ENCODE data around the gene SAMD9. TPM values are rescaled to one million over a fixed set of nuclear protein-coding genes. Genes with fewer than 3 reads are reported as not detected.

Gene SAMD9
- 10 to 100 TPM; 16.8 to 17.1 TPM for total RNA-seq

DNA sequence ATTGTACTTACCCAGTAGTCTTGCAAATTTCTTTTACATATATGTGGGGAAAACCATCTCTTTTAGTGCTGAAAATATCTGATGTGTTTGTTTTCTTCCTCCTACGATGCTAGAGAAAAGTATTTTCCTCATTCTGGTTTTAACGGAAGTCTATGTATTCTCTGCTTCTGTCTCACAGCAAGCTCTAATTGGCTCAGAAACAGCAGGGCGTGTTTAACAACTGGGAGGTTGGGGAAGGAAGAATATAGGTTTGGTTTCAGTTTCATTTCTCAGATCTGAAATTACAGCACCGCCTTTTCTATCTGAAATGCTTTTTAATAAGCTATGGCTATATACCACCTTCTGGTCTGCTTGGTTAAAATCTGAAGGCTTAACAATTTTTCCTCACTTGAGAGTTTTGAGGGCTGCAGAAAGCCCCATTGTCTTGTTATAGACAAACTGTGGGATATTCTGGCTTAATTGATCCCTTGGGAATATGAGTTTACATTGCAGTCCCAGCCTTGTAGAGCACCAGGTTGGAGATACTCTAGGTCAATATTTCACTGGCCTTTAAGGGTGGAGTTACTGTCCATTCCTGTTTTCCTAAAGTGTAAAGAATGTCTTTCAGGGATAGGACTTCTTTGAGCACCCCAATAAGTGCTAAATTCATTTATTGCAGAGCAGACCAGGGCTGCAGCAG is at the start of gene SAMD9:
SAMD9 (minus strand) TSS at position 128 of the 679 bp plus-strand sequence. CDS start 11,882 bp downstream, outside the sequence.
- DNase-seq = peak; percentile 41
- H3K36me3 Mint-ChIP-seq = peaks cover 35% of the 10 kb centered on the region
- peaks cover 12% of the 10 kb centered on the region for H3K9me3 Mint-ChIP-seq
- H3K4me3 Mint-ChIP-seq = peak within 1 kb of the TSS; percentile 76
- peak within 1 kb of the TSS; percentile 80 for H3K27ac Mint-ChIP-seq
- H3K27me3 Mint-ChIP-seq = no peaks in the 10 kb centered on the region
- peaks cover 43% of the 10 kb centered on the region for H3K4me1 Mint-ChIP-seq

DNA sequence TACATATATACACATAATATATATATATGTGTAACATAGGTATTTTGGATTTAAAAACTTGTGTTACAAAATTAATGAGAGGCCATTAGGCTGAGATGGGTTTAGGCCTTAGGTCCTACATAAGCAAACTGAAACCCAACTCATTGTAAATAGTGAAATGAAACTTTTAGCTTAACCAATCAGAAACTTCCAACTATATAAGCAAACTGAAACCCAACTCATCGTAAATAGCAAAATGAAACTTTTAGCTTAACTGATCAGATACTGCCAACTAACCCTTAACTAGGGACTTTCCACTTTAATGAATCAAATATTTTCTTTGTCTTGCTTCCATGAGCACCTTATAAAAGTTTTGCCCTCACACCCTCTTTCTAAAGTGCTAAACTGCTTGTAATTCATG is 47.7 kb upstream of the SAMD9 start:
- Mint-ChIP-seq H3K27me3 (no peaks in the 10 kb centered on the region), H3K4me1 (peaks cover 4% of the 10 kb centered on the region), H3K9me3 (peaks cover 31% of the 10 kb centered on the region), H3K36me3 (no peaks in the 10 kb centered on the region), H3K4me3 (no peak overlapping the region), H3K27ac (no peak overlapping the region)
- DNase-seq = no peak

DNA sequence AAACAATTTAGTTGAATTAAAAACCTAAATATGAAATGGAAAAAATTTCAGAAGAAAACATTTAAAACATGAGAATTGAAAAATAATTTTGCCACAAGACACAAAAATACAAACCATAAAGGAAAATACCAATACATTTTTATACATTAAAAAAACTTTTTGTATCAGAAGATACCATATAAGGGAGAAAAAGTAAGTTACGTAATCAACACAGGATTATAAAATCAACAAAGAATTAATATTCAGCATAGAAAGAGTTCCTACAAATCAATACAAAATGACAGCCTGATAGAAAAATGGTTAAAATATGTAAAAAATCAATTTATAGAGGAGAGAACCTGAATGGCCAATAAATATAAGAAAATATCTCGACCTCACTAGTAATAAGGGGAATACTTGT is 47.0 kb upstream of the SAMD9 start:
- Mint-ChIP-seq H3K9me3 (peaks cover 31% of the 10 kb centered on the region), H3K27me3 (no peaks in the 10 kb centered on the region), H3K27ac (no peak overlapping the region), H3K36me3 (no peaks in the 10 kb centered on the region), H3K4me1 (peaks cover 4% of the 10 kb centered on the region), H3K4me3 (no peak overlapping the region)
- no peak for DNase-seq

DNA sequence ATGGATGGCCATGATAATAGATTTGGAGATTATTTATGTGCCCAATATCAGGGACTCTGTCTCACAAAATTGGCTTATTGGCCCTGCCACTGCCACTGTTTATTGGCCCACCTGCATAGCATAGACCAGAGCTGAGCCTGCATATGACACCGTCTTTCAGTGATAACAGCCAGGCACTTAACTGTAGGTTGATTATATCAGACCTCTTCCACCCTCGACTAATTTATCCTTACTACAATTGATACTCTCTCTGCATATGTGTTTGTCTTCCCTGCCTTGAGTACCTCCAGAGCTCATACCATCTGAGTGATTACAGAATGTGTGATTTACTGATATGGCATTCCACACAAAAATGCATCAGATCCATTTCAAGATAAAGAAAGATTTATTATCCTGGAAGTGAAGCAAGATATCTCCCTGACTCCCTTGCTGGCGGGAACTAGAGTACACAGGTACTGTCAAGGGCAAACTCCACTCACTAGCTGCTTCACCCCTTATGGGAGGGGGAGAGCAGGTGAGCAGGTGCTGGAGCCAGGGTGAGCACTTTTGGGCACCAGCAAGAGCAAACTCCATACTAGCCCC is 43.5 kb upstream of the SAMD9 start:
- H3K27me3 Mint-ChIP-seq = no peaks in the 10 kb centered on the region
- H3K4me3 Mint-ChIP-seq = no peak overlapping the region
- H3K9me3 Mint-ChIP-seq = peaks cover 15% of the 10 kb centered on the region
- no peak for DNase-seq
- H3K36me3 Mint-ChIP-seq = no peaks in the 10 kb centered on the region
- no peak overlapping the region for H3K27ac Mint-ChIP-seq
- H3K4me1 Mint-ChIP-seq = peaks cover 4% of the 10 kb centered on the region

DNA sequence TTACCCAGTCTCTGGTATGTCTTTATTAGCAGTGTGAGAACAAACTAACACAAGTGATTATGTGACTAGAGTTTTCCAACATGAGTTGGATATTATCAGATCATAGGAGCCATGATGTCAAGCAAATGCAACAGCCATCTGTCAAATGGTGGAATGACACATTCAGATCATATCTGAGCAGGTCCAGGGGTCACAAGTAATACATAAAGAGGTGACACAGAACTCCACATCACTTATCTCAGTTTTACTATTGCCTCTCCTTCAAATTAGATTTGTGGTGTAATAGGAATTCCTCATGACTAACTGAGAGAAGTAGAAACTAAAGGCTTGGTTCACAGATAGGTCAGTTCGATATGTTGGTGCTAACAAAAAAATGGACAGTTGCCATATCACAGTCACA is 42.6 kb upstream of the SAMD9 start:
- no peak overlapping the region for H3K27ac Mint-ChIP-seq
- H3K4me3 Mint-ChIP-seq = no peak overlapping the region
- H3K9me3 Mint-ChIP-seq = peaks cover 15% of the 10 kb centered on the region
- H3K27me3 Mint-ChIP-seq = no peaks in the 10 kb centered on the region
- no peaks in the 10 kb centered on the region for H3K4me1 Mint-ChIP-seq
- H3K36me3 Mint-ChIP-seq = no peaks in the 10 kb centered on the region
- DNase-seq = no peak

DNA sequence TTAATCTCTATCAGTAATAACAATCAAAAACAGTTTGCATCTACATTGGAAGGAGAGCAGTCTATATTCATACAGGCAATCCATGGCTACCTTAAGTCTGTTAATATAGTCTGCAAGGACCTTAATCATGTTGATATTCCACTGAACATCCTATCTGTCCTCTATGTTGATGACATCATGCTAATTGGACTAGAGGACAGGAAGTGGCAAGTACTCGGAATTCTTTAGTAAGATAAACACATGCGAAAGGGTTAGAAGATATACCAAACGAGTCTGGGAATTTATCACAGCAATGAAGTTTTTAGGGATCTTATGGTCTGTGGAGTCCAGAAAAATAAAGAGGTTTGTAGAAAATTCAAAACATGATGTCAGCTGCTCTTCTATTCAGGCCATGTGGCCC is 41.7 kb upstream of the SAMD9 start:
- H3K27me3 Mint-ChIP-seq = no peaks in the 10 kb centered on the region
- H3K9me3 Mint-ChIP-seq = peaks cover 15% of the 10 kb centered on the region
- no peak for DNase-seq
- no peaks in the 10 kb centered on the region for H3K4me1 Mint-ChIP-seq
- no peak overlapping the region for H3K4me3 Mint-ChIP-seq
- no peaks in the 10 kb centered on the region for H3K36me3 Mint-ChIP-seq
- H3K27ac Mint-ChIP-seq = no peak overlapping the region

DNA sequence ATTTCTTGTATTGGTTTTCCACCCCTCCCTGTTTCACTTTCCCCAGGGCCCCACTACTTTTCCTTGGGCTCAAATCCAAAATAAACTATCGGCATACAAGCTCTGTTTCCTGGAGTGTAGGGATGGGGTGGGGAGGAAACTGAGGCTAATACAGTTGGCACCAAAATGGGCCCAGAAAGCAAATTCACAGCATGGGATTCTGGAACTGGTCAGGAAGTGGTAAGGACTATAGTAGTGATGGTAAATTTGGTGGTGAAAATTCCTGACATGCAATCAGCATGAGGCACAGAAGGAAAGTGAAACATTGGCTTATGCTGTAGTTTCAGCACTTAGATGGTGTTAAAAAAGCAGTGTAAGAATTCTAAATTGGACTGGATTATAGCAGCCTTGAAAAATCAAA is 39.1 kb upstream of the SAMD9 start:
- Mint-ChIP-seq H3K36me3 (no peaks in the 10 kb centered on the region), H3K27ac (no peak overlapping the region), H3K4me1 (no peaks in the 10 kb centered on the region), H3K4me3 (no peak overlapping the region), H3K9me3 (peaks cover 7% of the 10 kb centered on the region), H3K27me3 (no peaks in the 10 kb centered on the region)
- DNase-seq = no peak

DNA sequence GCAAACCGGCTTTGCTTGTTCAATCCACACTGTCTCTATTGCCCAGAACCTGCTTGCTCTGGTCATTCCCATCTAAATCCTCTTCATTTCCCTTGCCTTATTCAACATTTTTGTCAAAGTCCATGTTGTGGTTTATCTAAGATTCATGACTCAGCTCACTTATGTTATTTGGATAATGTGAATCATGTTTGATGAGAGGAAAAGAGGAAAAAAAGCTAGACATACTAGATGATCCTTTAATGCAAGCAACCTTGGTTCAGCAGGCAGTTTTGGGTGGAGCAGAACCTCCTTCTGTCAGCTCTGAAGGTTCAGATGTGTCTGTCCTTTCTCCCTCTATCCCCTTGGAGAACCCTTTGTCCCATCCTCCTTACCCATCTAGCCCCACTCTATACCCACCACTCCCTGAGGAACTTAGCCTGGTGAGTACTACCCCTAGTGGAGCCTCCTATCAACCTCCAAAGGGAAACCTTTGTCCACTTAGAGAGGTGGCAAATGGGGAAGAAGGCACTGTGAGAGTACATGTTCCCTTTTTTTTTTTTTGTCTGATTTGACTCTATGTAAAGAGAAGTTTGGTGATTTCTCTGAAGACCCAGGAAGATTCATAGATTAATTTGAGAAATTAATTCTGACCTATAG is 32.5 kb upstream of the SAMD9 start:
- Mint-ChIP-seq H3K4me1 (peaks cover 24% of the 10 kb centered on the region), H3K36me3 (peaks cover 22% of the 10 kb centered on the region), H3K9me3 (peaks cover 4% of the 10 kb centered on the region), H3K27ac (no peak overlapping the region), H3K4me3 (no peak overlapping the region), H3K27me3 (no peaks in the 10 kb centered on the region)
- no peak for DNase-seq

DNA sequence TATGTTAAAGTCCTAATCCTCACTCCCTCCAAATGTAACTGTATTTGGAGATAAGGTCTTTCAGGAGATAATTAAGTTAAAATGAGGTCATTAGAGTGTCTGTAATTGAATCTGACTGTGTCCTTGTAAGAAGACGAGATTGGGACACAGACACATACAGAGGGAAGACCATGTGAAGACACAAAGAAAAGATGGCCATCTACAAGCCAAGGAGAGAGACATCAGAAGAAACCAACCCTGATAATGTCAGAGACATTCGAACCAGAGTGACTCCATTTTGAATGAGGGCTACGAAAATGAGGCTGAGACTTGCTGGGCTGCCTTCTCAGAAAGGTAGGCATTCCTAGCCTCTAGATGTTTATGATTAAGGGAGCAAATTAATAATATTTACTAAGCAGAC is 30.9 kb upstream of the SAMD9 start:
- peaks cover 4% of the 10 kb centered on the region for H3K9me3 Mint-ChIP-seq
- H3K4me1 Mint-ChIP-seq = peaks cover 24% of the 10 kb centered on the region
- peak overlapping the region; percentile 86 for H3K27ac Mint-ChIP-seq
- no peaks in the 10 kb centered on the region for H3K27me3 Mint-ChIP-seq
- H3K36me3 Mint-ChIP-seq = peaks cover 25% of the 10 kb centered on the region
- peak overlapping the region; percentile 70 for H3K4me3 Mint-ChIP-seq
- no peak for DNase-seq

DNA sequence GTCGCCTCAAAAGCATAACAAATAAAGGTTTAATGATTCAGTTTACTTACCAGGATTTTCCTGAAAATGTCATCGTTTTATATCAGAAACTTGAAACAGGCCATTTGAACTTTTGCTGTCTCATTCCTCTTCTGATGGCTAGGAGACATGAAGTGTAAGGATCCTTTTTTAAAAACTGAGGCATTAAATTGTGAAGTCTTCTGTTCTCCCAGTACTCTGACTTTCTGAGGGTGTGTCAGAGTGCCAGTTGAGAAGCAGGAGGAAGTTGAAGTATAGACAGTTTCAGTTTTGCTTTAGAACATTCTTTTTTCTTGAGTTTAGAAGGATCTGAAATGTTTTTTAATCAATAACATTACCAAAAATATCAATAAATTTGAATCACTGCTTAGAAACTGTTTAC is 30.4 kb upstream of the SAMD9 start, which contains the start of gene SAMD9L:
SAMD9L (minus strand) TSS at position 242 of the 400 bp plus-strand sequence. CDS start 12,414 bp downstream, outside the sequence.
- no peak for DNase-seq
- H3K9me3 Mint-ChIP-seq = peaks cover 4% of the 10 kb centered on the region
- H3K27ac Mint-ChIP-seq = peak within 1 kb of the TSS; percentile 86
- H3K4me1 Mint-ChIP-seq = peaks cover 24% of the 10 kb centered on the region
- H3K4me3 Mint-ChIP-seq = peak within 1 kb of the TSS; percentile 84
- no peaks in the 10 kb centered on the region for H3K27me3 Mint-ChIP-seq
- peaks cover 31% of the 10 kb centered on the region for H3K36me3 Mint-ChIP-seq

DNA sequence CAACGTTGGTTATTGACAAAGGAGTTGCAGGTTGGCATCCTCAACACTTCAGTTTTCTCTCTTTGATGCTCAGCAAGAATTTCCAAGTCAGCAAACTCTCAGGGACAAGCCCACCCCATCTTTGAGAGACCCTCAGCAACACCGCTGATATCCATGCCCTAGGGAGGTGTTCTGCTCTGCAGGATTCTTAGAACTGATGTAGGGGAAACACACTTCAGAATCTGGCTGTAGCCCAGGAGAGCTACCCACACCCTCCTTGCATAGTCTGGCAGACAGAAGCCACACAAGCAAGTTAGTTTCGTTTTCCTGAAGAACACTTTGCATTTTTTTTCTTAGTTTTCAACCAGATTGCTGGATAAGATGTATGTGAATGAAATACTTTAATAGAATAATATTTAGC is 29.6 kb upstream of the SAMD9 start:
- Mint-ChIP-seq H3K4me3 (peak overlapping the region; percentile 84), H3K9me3 (peaks cover 4% of the 10 kb centered on the region), H3K36me3 (peaks cover 32% of the 10 kb centered on the region), H3K4me1 (peaks cover 24% of the 10 kb centered on the region), H3K27me3 (no peaks in the 10 kb centered on the region), H3K27ac (peak overlapping the region; percentile 85)
- peak; percentile 33 for DNase-seq

DNA sequence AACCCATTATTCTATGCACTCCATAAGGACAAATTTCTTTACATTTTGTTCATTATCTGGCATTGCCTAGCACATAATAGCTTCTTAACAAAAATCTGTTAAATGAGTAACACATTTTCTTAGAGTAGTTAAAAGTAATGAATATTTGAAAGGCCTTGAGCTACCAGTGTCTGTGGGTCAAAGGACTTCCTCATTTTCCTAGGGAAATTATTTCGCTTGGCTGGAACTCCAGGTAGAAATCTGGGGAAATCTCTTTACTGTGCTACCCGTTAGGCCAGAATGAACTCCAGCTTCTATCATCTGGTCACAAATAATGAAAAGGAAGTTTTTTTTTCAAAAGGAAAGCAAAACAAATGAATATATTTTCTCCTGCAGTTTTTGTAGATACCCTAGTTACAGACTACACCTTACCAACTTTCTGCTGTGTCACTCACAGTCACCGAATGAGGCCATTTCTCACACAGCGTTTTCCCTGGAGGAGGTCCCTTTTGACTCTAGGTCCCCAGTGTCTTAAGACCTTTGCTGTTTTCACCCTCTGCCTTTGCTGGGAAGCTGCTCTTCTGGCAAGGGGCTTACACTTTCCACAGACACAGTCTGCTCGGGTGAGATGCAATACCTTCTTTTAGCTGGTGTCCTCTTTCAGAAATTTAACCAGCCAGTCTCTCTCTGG is 28.8 kb upstream of the SAMD9 start:
- H3K27me3 Mint-ChIP-seq = no peaks in the 10 kb centered on the region
- H3K36me3 Mint-ChIP-seq = peaks cover 32% of the 10 kb centered on the region
- peaks cover 4% of the 10 kb centered on the region for H3K9me3 Mint-ChIP-seq
- peaks cover 24% of the 10 kb centered on the region for H3K4me1 Mint-ChIP-seq
- H3K4me3 Mint-ChIP-seq = peak overlapping the region; percentile 84
- H3K27ac Mint-ChIP-seq = peak overlapping the region; percentile 85
- DNase-seq = no peak

DNA sequence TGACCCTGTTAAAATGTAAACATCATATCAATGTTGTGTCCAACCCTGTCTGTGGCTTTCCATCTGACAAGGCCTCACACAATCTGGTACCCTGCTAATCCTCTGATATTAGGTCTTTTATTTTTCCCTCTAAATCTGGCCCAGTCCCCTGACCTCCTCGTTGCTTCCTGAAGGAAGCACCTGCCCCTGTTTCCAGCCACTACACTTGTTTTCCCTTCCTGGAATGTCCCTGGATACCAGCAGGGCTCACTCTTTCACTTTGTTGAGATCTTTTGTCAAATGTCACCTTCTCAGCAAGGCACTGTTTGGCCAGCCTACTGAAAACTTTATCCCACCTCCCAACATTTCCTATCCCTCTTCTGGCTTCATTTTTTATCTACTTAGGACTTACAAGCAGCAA is 28.3 kb upstream of the SAMD9 start:
- DNase-seq = no peak
- Mint-ChIP-seq H3K36me3 (peaks cover 32% of the 10 kb centered on the region), H3K27ac (no peak overlapping the region), H3K9me3 (peaks cover 4% of the 10 kb centered on the region), H3K4me1 (peaks cover 24% of the 10 kb centered on the region), H3K27me3 (no peaks in the 10 kb centered on the region), H3K4me3 (peak overlapping the region; percentile 37)

DNA sequence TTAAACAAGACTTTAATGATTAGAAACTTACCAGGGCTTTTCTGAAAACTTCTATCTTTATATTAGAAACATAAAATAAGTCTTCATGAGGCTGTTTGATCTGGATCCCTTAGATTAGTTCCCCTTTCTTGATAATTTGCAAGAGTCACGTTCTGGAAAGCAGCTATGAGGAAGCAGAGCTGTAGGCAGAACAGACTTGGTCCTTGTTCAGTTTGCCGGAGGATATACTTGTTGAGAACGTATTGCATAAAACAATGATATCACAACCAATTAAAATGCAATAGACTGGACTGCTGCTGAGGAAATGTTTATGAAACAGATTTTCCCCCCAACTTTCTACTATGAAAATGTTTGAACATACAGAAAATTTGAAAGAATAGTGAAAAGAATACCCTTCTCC is 27.6 kb upstream of the SAMD9 start:
- DNase-seq = no peak
- H3K4me1 Mint-ChIP-seq = peaks cover 24% of the 10 kb centered on the region
- H3K4me3 Mint-ChIP-seq = no peak overlapping the region
- H3K9me3 Mint-ChIP-seq = peaks cover 4% of the 10 kb centered on the region
- peaks cover 32% of the 10 kb centered on the region for H3K36me3 Mint-ChIP-seq
- no peaks in the 10 kb centered on the region for H3K27me3 Mint-ChIP-seq
- no peak overlapping the region for H3K27ac Mint-ChIP-seq

DNA sequence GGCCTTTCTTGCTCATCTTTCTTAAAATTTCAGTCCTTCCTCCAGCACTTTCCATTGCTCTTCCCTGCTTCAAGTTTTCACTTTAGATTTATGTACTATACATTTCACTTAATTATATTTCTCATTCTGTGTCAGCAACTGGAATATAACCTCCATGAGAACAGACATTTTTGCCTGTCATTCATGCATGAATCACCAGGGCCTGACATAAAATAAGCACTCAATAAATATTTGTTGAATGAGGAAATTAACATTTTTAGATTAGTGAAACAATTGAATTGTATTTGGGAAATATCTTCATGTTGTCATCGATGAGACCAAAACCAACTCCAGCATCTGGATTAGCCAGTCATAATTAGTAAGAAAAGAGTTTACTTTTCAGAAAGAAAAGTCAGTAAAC is 24.3 kb upstream of the SAMD9 start:
- H3K27ac Mint-ChIP-seq = no peak overlapping the region
- H3K36me3 Mint-ChIP-seq = peaks cover 37% of the 10 kb centered on the region
- peaks cover 14% of the 10 kb centered on the region for H3K4me1 Mint-ChIP-seq
- H3K4me3 Mint-ChIP-seq = no peak overlapping the region
- H3K9me3 Mint-ChIP-seq = peaks cover 8% of the 10 kb centered on the region
- no peaks in the 10 kb centered on the region for H3K27me3 Mint-ChIP-seq
- DNase-seq = no peak

Data from activated naive CD8-positive, alpha-beta T cell treated with anti-CD3 and anti-CD28 coated beads for 36 hours (primary cell).